GM12872 (cell line): ENCODE data around the gene RYK.

Experiments
- CTCF ChIP-seq: IDR thresholded peaks from 3 replicates; pipeline ENCODE4 v1.5.1; 2011; ENCODE audit warnings: low read depth, mild to moderate bottlenecking, low read length, moderate library complexity; ENCODE audit not compliant: insufficient read depth

RYK gene

GRCh38 chr3:134190250-134190649 is 60.4 kb downstream of the RYK start:
- no peak for TF ChIP-seq CTCF

- no peak for TF ChIP-seq CTCF
These were observed 60.8 kb downstream of the RYK start for GRCh38 chr3:134189849-134190248.

- TF ChIP-seq CTCF = no peak
These were observed 64.3 kb downstream of the RYK start for GRCh38 chr3:134186391-134186790.

- TF ChIP-seq CTCF = no peak
These were observed 69.9 kb downstream of the RYK start for GRCh38 chr3:134180761-134181160.

GRCh38 chr3:134179508-134179907 is 71.2 kb downstream of the RYK start:
- no peak for TF ChIP-seq CTCF

GRCh38 chr3:134163096-134163495 is 87.6 kb downstream of the RYK start:
- no peak for TF ChIP-seq CTCF

- TF ChIP-seq CTCF = no peak
These were observed 88.6 kb downstream of the RYK start for GRCh38 chr3:134161898-134162615.
